ENCODE results near the gene TOR4A. TPM values are rescaled to one million over a fixed set of nuclear protein-coding genes. Genes with fewer than 3 reads are reported as not detected.

TOR4A gene
- polyA plus RNA-seq, 2 of the 4 experiments (the other 2 are of a cell fraction), result 9.8 to 18.6 TPM

GRCh38 chr9:137319739-137320551 is 42.4 kb downstream of the TOR4A start:
- no peak for TF ChIP-seq ELK1 (IDR thresholded peaks at IDR 0.05; ENCODE audit: low read depth, low read length)
- Histone ChIP-seq H3K9me3 (no peaks in the 10 kb centered on the region), H3K27ac (no peak overlapping the region), H3K4me3 (no peak overlapping the region), H3K4me2 (no peak overlapping the region), H3K4me1 (peaks cover 18% of the 10 kb centered on the region)
- ATAC-seq (no peak), DNase-seq (ENCODE audit: low read depth in 1 of 2, low spot score in 1 of 2) (no peak), FAIRE-seq (no peak)
- ChIA-PET POLR2A (interaction anchor here (1.7 kb wide), 1 partner anchor 18 kb away, joined by 4 read pairs; the partner anchor contains the start of gene NRARP), CTCF (interaction anchor here (0.8 to 1.0 kb wide), 5 partner anchors 12 to 55 kb away, joined by 3 to 4 read pairs (median 3); partner anchors contain the start of gene NRARP)
- 78% methylated on average over 10 of the region's 22 CpGs for WGBS (ENCODE audit: missing lambda C conversion rate)

DNA sequence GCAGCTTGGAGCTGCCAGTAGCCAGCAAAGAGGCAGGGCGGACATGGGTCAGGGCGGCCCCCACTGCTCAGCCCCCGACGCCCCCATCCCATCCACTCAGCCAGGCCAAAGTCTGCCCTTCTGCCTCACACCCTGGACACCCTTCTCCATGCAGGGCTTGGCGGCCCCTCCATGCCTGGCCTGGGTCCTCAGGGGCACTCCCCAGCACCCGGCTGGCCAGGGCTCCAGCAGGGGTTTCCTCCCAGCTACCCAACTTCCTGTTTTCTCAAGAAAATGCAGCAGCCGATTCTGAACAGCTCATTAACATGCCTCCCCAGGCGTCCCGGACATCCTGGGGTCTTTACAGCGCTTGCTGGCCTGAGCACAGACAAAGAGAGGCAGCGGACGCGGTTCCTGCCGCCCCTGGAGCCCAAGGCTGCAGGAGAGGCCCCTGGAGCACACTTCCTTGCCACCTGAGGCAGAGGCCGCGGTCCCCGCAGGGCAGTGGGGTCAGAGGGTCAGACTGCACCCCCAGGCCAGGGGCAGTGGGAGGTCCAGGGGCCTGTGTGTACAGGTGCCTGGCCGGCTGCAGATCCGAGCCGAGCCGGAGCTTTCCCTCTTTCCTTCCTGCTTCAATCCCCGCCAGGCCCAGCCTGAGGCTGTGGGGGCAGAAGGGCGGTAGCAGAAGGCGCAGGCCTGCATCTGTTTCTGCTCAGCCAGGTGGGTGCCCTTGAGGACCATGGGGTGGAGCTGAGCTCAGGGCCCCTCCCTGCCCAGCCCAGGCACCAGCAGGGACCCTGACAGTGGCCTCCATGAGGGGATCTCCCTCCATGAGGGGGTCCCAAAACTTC is 43.2 kb downstream of the TOR4A start:
- H3K4me2 ChIP-seq, result no peak overlapping the region
- ATAC-seq (no peak), FAIRE-seq (no peak), DNase-seq (ENCODE audit: low read depth in 1 of 2, low spot score in 1 of 2) (no peak)
- ChIA-PET POLR2A (interaction anchor here (0.7 kb wide), 1 partner anchor 19 kb away, joined by 3 read pairs; the partner anchor contains the start of gene NRARP), CTCF (interaction anchor here (0.8 kb wide), 2 partner anchors 18 to 54 kb away, joined by 3 read pairs; partner anchors contain the start of gene NRARP)
- TF ChIP-seq CHD4 (IDR thresholded peaks at IDR 0.05; ENCODE audit: borderline replicate concordance) (no peak), FOSL2 (IDR thresholded peaks at IDR 0.05) (no peak), FOSL2 (CRISPR knock-in tag; IDR thresholded peaks at IDR 0.05) (no peak), ZFP36 (IDR thresholded peaks at IDR 0.05; ENCODE audit: borderline replicate concordance, partially characterized antibody) (no peak), NPAS2 (CRISPR knock-in tag; IDR thresholded peaks at IDR 0.05; ENCODE audit: borderline replicate concordance) (no peak)
- TF ChIP-seq, protein P1, sequence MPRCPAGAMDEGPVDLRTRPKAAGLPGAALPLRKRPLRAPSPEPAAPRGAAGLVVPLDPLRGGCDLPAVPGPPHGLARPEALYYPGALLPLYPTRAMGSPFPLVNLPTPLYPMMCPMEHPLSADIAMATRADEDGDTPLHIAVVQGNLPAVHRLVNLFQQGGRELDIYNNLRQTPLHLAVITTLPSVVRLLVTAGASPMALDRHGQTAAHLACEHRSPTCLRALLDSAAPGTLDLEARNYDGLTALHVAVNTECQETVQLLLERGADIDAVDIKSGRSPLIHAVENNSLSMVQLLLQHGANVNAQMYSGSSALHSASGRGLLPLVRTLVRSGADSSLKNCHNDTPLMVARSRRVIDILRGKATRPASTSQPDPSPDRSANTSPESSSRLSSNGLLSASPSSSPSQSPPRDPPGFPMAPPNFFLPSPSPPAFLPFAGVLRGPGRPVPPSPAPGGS (IDR thresholded peaks at IDR 0.05), result no peak
- TF ChIP-seq, protein P2, sequence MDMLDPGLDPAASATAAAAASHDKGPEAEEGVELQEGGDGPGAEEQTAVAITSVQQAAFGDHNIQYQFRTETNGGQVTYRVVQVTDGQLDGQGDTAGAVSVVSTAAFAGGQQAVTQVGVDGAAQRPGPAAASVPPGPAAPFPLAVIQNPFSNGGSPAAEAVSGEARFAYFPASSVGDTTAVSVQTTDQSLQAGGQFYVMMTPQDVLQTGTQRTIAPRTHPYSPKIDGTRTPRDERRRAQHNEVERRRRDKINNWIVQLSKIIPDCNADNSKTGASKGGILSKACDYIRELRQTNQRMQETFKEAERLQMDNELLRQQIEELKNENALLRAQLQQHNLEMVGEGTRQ (IDR thresholded peaks at IDR 0.05), result no peak
- H3K4me1 ChIP-seq, result peaks cover 10% of the 10 kb centered on the region
- H3K27ac ChIP-seq, result no peak overlapping the region
- H3K4me3 ChIP-seq, result no peak overlapping the region
- 49% methylated on average over 13 of the region's 24 CpGs for WGBS (ENCODE audit: missing lambda C conversion rate)
- no peaks in the 10 kb centered on the region for H3K9me3 ChIP-seq

- POLR2A ChIA-PET, result no interaction called here
- 62% methylated on average over 22 of the region's 22 CpGs for WGBS (ENCODE audit: missing lambda C conversion rate)
- FAIRE-seq (no peak), ATAC-seq (no peak), DNase-seq (ENCODE audit: low read depth in 1 of 2, low spot score in 1 of 2) (no peak)
- Histone ChIP-seq H3K4me2 (no peak overlapping the region), H3K4me1 (peaks cover 2% of the 10 kb centered on the region), H3K4me3 (no peak overlapping the region), H3K27ac (no peak overlapping the region), H3K9me3 (no peaks in the 10 kb centered on the region)
- CTCF ChIA-PET, result no interaction called here
- TF ChIP-seq ZSCAN20 (CRISPR knock-in tag; IDR thresholded peaks at IDR 0.05) (no peak), CBX8 (IDR thresholded peaks at IDR 0.05) (no peak), NR3C1 (IDR thresholded peaks at IDR 0.05) (no peak), RFX5 (IDR thresholded peaks at IDR 0.05) (no peak), GATA3 (IDR thresholded peaks at IDR 0.05; ENCODE audit: borderline replicate concordance) (no peak), RARB (CRISPR knock-in tag; IDR thresholded peaks at IDR 0.05) (no peak), EHF (CRISPR knock-in tag; IDR thresholded peaks at IDR 0.05) (no peak), HDAC2 (IDR thresholded peaks at IDR 0.05) (no peak), HOXA7 (CRISPR knock-in tag; IDR thresholded peaks at IDR 0.05) (no peak), KDM5A (IDR thresholded peaks at IDR 0.05) (no peak), NPAS2 (CRISPR knock-in tag; IDR thresholded peaks at IDR 0.05; ENCODE audit: borderline replicate concordance) (no peak), PBX3 (IDR thresholded peaks at IDR 0.05) (no peak), TP53 (CRISPR knock-in tag; IDR thresholded peaks at IDR 0.05) (no peak)
- TF ChIP-seq, protein P1 (IDR thresholded peaks at IDR 0.05), result no peak
- TF ChIP-seq, protein P3, sequence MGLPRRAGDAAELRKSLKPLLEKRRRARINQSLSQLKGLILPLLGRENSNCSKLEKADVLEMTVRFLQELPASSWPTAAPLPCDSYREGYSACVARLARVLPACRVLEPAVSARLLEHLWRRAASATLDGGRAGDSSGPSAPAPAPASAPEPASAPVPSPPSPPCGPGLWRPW (IDR thresholded peaks at IDR 0.05), result no peak
These were observed 44.3 kb downstream of the TOR4A start for GRCh38 chr9:137321726-137322361.
